Large intestine (tissue), 3 donors: ENCODE results near the gene HOXB8. TPM values are rescaled to one million over a fixed set of nuclear protein-coding genes. Genes with fewer than 3 reads are reported as not detected.
A peak's percentile ranks its signal among the peaks of the same experiment; 100 is the strongest.

Experiments used
- DNase-seq, 2 donors: peaks; one replicate each; pipeline versions ENCODE4 v3.0.0 to v3.0.0-alpha.2; 2013
- H3K27ac ChIP-seq: one replicate; pipeline ENCODE4 v1.5.1; 2013; ENCODE audit warnings: low read length
- H3K27me3 ChIP-seq: 2 replicates; pipeline ENCODE4 v1.6.1; 2013; ENCODE audit warnings: low read length; ENCODE audit not compliant: control insufficient read depth, insufficient read depth
- H3K36me3 ChIP-seq: 2 replicates; pipeline ENCODE4 v1.6.1; 2013; ENCODE audit warnings: low read length; ENCODE audit not compliant: control insufficient read depth, insufficient read depth
- H3K4me1 ChIP-seq: one replicate; pipeline ENCODE4 v1.6.1; 2013; ENCODE audit warnings: low read length; ENCODE audit not compliant: control insufficient read depth, insufficient read depth
- H3K4me3 ChIP-seq: one replicate; pipeline ENCODE4 v1.5.1; 2013; ENCODE audit warnings: low read length
- H3K9me3 ChIP-seq: one replicate; pipeline ENCODE4 v1.6.1; 2013; ENCODE audit warnings: mild to moderate bottlenecking, low read depth, low read length, moderate library complexity; ENCODE audit not compliant: control insufficient read depth
- WGBS: methylation state at CpG from one replicate; pipeline ENCODE4 v1.1.5; 2013; ENCODE audit warnings: low lambda C conversion rate; ENCODE audit not compliant: insufficient coverage; 5-methylcytosine and 5-hydroxymethylcytosine counted together
- polyA plus RNA-seq: library from polyadenylated mRNA; unstranded; fragments of 120-200 nt; gene quantifications from one replicate; pipeline ENCODE4 v1.2.1, GENCODE V29; 2013

Gene HOXB8
- polyA plus RNA-seq, 1 donor, result 1.8 TPM

DNA sequence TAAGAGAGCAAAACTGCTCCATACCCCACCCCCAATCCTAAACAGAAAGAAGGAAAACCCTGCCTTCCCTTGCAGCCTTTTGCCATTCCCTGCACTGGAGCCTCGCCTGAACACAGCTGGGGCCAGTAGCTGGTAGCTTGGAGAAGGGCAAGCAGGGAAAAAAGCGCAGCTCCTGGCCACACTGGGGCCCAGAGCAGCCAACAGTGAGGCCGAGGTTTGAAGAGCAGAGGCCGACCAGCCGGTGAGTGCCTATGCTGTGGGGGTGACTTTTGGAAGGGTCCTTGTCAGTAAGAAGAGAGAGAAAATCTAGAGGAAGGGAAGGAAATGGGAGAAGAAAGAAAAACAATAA is 14.3 kb upstream of the HOXB8 start:
- Histone ChIP-seq H3K36me3 (no peaks in the 10 kb centered on the region), H3K4me1 (peaks cover 41% of the 10 kb centered on the region), H3K27ac (no peak overlapping the region), H3K4me3 (no peak overlapping the region), H3K9me3 (peaks cover 16% of the 10 kb centered on the region), H3K27me3 (peaks cover 99% of the 10 kb centered on the region)
- WGBS, result 0% methylated on average over 2 of the region's 5 CpGs
- no peak for DNase-seq

DNA sequence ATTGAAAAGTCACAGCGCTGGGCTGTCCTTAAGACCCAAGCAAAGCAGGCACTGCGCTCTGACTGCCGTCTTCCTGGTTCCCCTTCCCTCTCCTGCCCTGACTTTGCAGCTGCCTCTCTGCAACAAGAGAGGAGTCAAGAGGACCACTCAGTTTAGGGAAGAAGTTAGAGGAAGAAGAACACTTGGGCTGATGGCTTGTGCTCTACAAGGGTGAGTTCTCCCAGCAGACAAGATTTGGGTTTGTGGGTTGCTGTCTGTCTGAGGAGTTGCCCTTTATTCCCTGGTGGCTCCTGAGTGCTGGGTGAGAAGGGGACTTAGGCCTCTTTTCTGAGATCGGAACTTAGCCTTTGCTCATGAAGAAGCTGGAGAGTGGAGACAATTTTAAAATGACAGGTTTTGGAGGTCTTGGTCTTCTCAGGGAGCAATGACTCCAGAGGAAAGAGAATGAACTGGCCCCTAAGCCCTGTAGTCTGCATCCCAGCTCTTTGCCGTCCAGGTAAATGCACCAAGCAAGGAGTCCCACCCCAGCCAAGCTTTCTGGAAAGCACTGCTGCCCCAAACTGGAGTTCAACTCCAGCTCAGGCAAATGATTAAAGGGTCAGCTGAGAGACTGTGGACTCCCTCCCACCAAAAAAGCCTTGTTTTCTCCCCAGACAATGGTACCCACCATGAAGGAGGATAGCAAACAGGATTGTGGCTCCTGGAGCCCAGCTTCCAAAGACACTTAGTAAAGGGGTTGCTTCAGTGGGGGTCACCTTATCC is 13.7 kb upstream of the HOXB8 start:
- Histone ChIP-seq H3K36me3 (no peaks in the 10 kb centered on the region), H3K27ac (no peak overlapping the region), H3K9me3 (peaks cover 14% of the 10 kb centered on the region), H3K4me3 (no peak overlapping the region), H3K4me1 (peaks cover 36% of the 10 kb centered on the region), H3K27me3 (peaks cover 99% of the 10 kb centered on the region)
- no peak for DNase-seq
- WGBS, result no CpG with 5 or more reads among the region's 5 CpGs

DNA sequence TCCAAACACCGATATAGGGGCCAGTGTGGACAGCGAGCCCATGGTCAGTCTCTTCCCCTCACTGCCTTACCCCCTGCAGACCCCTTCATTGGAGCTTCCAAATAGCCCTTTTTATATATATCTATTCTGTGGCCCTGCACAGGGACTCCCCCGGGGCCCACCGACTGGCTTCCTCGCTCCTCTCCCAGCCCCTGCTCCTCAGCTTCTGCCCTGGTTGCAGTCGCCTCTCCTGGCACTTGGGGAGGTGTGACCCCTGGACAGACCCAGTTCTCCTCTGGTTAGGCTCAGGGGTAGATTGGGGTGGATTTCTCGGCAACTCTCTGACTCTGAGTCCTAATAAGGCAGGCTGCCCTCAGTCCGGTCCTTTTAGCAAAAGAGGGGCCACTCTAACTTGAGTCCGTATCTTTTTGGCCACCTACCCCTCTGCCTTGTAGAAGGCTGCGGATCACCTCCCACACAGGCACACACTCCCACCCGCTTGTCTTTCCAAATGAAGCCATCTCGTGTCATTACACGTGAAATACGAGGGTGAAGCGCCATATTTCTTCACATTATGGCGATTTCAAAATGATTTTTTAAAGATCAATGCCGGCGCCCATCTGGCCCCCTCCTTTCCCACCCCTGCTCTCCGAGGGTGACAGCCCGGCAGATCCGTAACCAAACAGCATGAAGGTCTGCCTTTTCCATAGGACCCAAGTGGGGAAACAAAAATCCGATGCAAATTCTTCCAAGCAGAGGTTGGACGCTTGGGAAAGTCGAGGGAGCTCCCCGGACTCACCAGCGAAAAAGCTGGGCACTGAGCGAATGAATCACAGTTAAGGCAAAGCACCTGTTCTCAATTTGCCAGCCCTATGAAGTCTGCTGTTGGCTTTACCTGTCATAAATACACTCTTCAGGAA is 12.8 kb upstream of the HOXB8 start:
- H3K27me3 ChIP-seq, result peaks cover 99% of the 10 kb centered on the region
- no peaks in the 10 kb centered on the region for H3K36me3 ChIP-seq
- H3K27ac ChIP-seq, result no peak overlapping the region
- no peak overlapping the region for H3K4me3 ChIP-seq
- DNase-seq, result no peak
- no CpG with 5 or more reads among the region's 27 CpGs for WGBS
- H3K9me3 ChIP-seq, result peaks cover 9% of the 10 kb centered on the region
- peaks cover 33% of the 10 kb centered on the region for H3K4me1 ChIP-seq

DNA sequence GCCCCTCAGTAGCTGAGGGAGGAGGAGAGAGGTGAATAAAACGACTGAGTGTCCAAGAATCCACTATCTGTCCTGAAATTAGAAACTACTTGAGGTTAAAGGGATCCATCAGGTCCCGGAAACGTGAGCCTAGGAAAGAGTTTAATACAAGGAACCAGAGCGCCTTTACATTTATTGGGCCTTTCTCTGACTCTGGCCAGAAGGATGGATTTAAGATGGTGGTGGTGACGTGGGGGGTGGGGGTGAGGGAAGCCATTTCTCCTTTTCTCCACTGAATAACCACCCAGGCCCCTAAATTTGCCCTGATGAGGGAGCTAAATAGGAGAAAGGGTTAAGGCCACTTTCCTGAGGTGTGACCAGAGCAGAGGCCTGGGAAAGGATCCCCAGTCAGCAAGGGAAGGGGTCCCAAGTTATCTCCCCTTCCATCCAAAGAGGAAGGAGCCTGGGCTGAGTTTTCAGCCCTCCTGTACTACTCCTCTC is 12.1 kb upstream of the HOXB8 start:
- DNase-seq, result no peak
- no peak overlapping the region for H3K27ac ChIP-seq

DNA sequence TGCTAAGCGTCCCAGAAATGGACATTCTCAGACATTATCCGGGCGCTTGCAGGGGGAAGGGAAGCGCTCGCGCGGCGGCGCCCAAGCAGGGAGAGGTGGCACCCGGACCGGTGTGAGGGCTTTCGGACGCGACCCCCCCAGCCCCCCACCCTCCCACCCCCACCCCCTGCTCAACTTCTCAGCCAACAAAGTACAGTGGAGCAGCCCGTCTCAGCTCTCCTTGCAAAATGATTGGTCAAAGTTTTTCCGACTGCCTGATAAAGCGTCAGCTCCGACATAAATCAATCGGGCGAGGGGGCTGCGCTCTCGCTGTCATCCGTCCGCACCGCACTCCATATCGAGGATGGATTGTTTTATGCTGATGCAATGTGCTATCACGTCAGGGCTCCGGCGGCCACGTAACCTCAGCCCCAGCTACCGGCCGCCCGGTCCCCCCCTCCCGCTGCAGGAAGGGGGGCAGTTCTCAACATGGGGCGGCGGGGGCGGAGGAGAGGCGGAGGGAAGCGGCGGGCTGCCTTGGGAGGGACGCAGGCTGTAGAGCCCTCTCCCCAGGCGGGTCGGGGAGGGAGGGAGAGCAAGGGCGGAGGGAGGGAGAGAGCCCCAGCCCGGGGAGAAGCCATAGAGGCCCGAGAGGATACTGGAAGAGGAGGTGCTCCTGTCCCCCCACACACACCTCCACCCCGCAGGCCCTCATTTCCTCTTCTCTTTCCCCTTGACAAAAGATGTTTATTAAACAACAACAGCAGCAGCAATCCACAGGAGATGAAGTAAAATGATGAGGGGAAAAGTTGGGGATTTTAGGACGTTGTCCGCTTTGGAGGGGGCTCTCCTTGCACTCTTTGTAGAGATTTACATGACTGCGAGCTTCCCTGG is 11.4 kb upstream of the HOXB8 start, which contains the start of gene HOXB9:
TSS of gene HOXB9 (minus strand) at position 114 of the 873 bp plus-strand sequence. CDS start at position 25, 89 bp downstream.
- H3K27ac ChIP-seq, result peak within 1 kb of the TSS; percentile 21
- peaks cover 99% of the 10 kb centered on the region for H3K27me3 ChIP-seq
- peaks cover 29% of the 10 kb centered on the region for H3K4me1 ChIP-seq
- DNase-seq, result no peak
- H3K36me3 ChIP-seq, result no peaks in the 10 kb centered on the region
- WGBS, result no CpG with 5 or more reads among the region's 50 CpGs
- peaks cover 10% of the 10 kb centered on the region for H3K9me3 ChIP-seq
- peak within 1 kb of the TSS; percentile 27 for H3K4me3 ChIP-seq

More for the DNA sequence above, 12.1 kb upstream of the HOXB8 start:
- Histone ChIP-seq H3K27me3 (peaks cover 99% of the 10 kb centered on the region), H3K4me1 (peaks cover 33% of the 10 kb centered on the region), H3K4me3 (no peak overlapping the region), H3K9me3 (peaks cover 9% of the 10 kb centered on the region), H3K36me3 (no peaks in the 10 kb centered on the region)
- WGBS, result no CpG with 5 or more reads among the region's 5 CpGs

DNA sequence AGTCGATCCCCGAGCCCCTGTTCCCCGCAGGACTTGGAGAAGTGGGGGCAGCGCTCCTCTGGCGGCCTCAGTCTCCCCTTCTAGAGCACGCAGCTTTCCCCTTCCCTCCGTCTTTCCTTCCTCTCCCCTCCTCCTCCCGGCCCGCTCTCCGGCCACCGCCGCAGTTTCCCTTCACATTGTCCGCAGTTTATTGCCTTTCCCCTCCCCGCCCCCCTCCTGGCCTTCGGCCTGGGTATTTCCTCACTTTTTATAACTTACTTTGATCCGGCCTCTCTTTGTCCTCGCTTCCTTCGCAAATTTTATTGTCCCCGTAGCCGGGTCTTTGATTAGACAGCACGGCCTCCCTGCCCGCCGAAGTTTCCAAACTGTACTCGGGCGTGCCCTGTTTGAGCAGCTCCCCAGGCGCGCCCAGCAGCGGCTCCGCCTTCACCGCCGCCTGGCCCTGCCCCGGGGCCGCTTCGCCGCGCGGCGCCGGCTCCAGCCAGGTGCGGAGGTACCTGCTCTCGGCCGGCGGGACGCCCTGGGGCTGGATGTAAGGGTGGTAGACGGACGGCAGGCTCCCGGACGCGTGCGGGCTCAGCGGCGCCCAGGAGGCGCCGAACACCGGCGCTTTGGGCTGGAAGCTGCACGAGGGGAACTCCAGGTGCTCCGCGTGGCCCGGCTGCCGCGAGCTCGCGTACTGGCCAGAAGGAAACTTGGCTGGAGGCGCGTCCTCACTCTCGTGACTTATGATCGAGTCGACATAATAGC is 10.6 kb upstream of the HOXB8 start:
- Histone ChIP-seq H3K4me3 (peak overlapping the region; percentile 27), H3K9me3 (peaks cover 13% of the 10 kb centered on the region), H3K4me1 (peaks cover 29% of the 10 kb centered on the region), H3K27me3 (peaks cover 99% of the 10 kb centered on the region), H3K27ac (peak overlapping the region; percentile 21), H3K36me3 (no peaks in the 10 kb centered on the region)
- whole genome bisulfite sequencing, result 0% methylated on average over 5 of the region's 69 CpGs
- peak in 1 of 2 donors; percentile 40 for DNase-seq

DNA sequence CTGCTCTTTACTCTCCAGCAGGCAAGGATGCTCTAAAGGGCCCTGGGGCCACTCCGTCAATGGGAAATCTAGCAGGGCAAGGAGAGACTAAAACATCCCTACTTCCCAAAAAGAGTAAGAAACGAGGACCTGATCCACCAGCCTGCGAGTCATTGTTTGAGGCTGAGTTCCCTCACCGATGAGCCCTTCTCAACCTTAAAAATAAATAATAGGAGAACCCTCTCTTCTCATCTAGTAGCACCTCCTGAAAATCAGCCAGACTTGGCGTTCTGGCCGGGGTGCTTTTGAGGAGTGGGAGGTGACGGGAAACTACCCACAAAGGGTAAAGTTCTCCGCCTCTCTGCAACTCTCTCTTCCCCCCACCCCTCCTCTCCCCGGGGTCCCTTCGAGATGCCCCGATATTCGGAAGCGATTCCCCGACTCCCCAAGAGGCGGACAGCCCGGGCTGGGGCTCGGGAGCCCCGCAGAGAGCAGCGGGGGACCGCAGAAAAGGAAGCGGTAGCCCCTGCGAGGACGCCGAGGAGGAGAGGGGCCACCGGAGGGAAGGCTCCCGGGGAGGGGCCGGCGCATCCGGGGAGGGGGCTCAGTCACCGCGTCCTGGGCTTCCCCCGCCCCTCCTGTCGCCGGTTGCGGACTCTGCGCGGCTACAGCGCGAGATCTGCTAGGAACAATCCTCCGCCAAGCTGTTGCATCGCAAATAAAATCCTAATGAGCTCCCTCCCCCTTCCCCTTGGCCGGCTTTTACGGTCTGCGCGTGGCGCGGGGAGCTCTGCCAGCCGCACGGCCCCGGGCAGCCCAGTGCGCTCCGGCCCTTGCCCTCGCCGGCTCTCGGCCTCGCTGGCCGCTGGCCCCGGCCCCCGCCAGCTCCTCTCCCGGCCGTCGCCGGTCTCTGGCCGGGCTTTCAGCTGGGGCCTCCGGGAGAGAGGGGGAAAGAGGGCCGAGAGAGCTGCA is 9.7 kb upstream of the HOXB8 start:
- H3K4me1 ChIP-seq, result peaks cover 31% of the 10 kb centered on the region
- no peak for DNase-seq
- peaks cover 99% of the 10 kb centered on the region for H3K27me3 ChIP-seq

DNA sequence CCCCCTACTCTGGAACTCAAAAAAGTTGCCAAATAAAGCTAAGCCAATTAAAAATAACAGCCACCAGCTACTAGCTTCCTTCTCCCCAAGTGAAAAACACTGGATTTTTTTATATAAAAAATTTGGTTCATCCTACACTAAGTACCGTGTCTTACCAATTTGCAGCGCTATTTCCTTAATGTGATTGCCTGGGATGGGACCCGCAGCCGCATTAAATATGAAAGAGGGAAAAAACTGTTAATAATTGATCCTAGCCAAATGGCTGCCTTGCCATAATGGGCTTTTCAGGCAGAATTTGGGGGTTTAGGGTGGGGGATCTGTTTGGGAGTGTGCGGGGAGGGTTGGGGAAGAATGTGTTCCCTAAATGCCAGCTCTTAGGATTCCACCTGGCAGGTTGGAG is 9.0 kb upstream of the HOXB8 start:
- no peak for DNase-seq
- peaks cover 36% of the 10 kb centered on the region for H3K4me1 ChIP-seq
- H3K4me3 ChIP-seq, result no peak overlapping the region
- H3K36me3 ChIP-seq, result no peaks in the 10 kb centered on the region
- no CpG with 5 or more reads among the region's 5 CpGs for WGBS
- H3K27me3 ChIP-seq, result peaks cover 99% of the 10 kb centered on the region
- peaks cover 14% of the 10 kb centered on the region for H3K9me3 ChIP-seq
- H3K27ac ChIP-seq, result no peak overlapping the region

More for the DNA sequence above, 9.7 kb upstream of the HOXB8 start:
- H3K4me3 ChIP-seq, result peak overlapping the region; percentile 27
- no peaks in the 10 kb centered on the region for H3K36me3 ChIP-seq
- 0% methylated on average over 4 of the region's 66 CpGs for WGBS
- no peak overlapping the region for H3K27ac ChIP-seq
- peaks cover 16% of the 10 kb centered on the region for H3K9me3 ChIP-seq

DNA sequence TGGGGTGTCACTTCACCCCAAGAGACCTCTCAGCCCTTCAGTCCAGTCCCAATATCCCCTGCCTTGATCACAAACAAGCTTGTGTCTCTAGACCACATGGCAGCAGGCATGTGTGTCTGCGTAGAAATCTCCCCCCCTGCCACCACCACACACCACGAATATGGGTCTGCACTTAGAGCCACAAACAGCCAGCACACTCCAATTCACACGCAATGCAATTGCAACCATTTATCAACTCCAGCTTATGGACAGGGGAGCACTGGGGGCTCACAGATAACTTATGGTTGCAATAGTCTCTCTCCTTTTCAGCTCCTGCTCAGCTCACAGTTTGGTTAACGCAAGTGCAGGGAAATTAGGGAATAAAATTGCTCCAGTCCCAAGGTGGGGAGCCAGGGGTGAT is 8.5 kb upstream of the HOXB8 start:
- DNase-seq, result no peak
- no peak overlapping the region for H3K27ac ChIP-seq
- peaks cover 98% of the 10 kb centered on the region for H3K27me3 ChIP-seq
- H3K4me1 ChIP-seq, result peaks cover 36% of the 10 kb centered on the region
- H3K4me3 ChIP-seq, result no peak overlapping the region
- WGBS, result 0% methylated on average over 1 of the region's 4 CpGs
- no peaks in the 10 kb centered on the region for H3K36me3 ChIP-seq
- H3K9me3 ChIP-seq, result peaks cover 14% of the 10 kb centered on the region
